HCT116 (cell line): Measurements from ENCODE around the gene PARD6G. TPM values are rescaled to one million over a fixed set of nuclear protein-coding genes. Genes with fewer than 3 reads are reported as not detected.

Experiments used
- ATAC-seq: fragments of 200-7000 bp; cut with Tn5 transposase; 2 replicates; pipeline ENCODE4 v1.9.1; 2020; ENCODE audit warnings: mild to moderate bottlenecking, moderate library complexity
- BruUV-seq: library from RNA; stranded (reverse); fragments of 400-500 nt; replicated peaks from 2 replicates; lab custom pipeline; 2021; lab: Mats Ljungman, UMichigan
- CTCF ChIA-PET: fragments of 300-600 bp; sonication (Branson Sonifier 250); formaldehyde crosslinking; loops from one replicate; lab custom pipeline; 2021; ENCODE audit warnings: antibody characterized with exemption; lab: Charles Lee
- POLR2A ChIA-PET: fragments of 300-600, 350-600 bp; sonication (Branson Sonifier 250); formaldehyde crosslinking; loops from one replicate; lab custom pipeline; 2021; ENCODE audit warnings: antibody characterized with exemption; lab: Charles Lee
- RAD21 ChIA-PET, 2 experiments: fragments of 300-600 bp; sonication (Branson Sonifier 250); formaldehyde crosslinking; loops; one replicate each; lab custom pipeline; 2023; ENCODE audit warnings: low total read pairs in 2 of 2; ENCODE audit not compliant: uncharacterized antibody in 2 of 2, unreplicated experiment in 2 of 2, low non-redundant PET in 1 of 2; lab: Charles Lee
- DNase-seq: peaks from one replicate; pipeline ENCODE4 v3.0.0-alpha.2; 2010; ENCODE audit warnings: low read depth, low spot score
- H2AFZ ChIP-seq: fragments of 200-600 bp; shearing (Covaris generic), sonication (generic); 2 replicates; pipeline ENCODE4 v1.6.1; 2017; ENCODE audit warnings: low read depth, mixed run types, mixed read lengths, antibody characterized with exemption, low read length; ENCODE audit not compliant: poor library complexity, severe bottlenecking
- H3K27ac ChIP-seq: 2 replicates; pipeline ENCODE4 v1.5.1; 2012; ENCODE audit warnings: low read depth, low read length
- H3K27me3 ChIP-seq: fragments of 200-600 bp; sonication (generic); 2 replicates; pipeline ENCODE4 v1.6.1; 2016; ENCODE audit warnings: mixed run types, low read length, mixed read lengths; ENCODE audit not compliant: insufficient read depth
- H3K36me3 ChIP-seq, 2 experiments: fragments of 200-500 bp in 1 of 2; fragments of 200-600 bp in 1 of 2; sonication (Bioruptor generic) in 1 of 2; sonication (generic) in 1 of 2; 2 replicates each; pipeline versions ENCODE4 v1.5.1 to v1.6.1; 2014 to 2016; ENCODE audit warnings: low read length in 2 of 2, inconsistent platforms in 1 of 2, mixed read lengths in 1 of 2, mixed run types in 1 of 2; ENCODE audit not compliant: insufficient read depth in 2 of 2, control insufficient read depth in 1 of 2
- H3K4me1 ChIP-seq, 2 experiments: fragments of 200-600 bp in 1 of 2; sonication (generic) in 1 of 2; 2 replicates each; pipeline versions ENCODE4 v1.5.1 to v1.6.1; 2012 to 2017; ENCODE audit warnings: low read length in 2 of 2, inconsistent platforms in 1 of 2, mild to moderate bottlenecking in 1 of 2, mixed read lengths in 1 of 2, mixed run types in 1 of 2, moderate library complexity in 1 of 2; ENCODE audit not compliant: insufficient read depth in 2 of 2, control insufficient read depth in 1 of 2
- H3K4me2 ChIP-seq: fragments of 200-600 bp; sonication (generic); 2 replicates; pipeline ENCODE4 v1.6.1; 2017; ENCODE audit warnings: mixed run types, low read length, mixed read lengths
- H3K4me3 ChIP-seq, 2 experiments: fragments of 200-600 bp in 1 of 2; sonication (generic) in 1 of 2; replicated peaks in 1 of 2; 2 replicates each; pipeline ENCODE4 v1.5.1; 2011 to 2016; ENCODE audit warnings: low read length in 2 of 2, control low read depth in 1 of 2, low read depth in 1 of 2, mild to moderate bottlenecking in 1 of 2, mixed read lengths in 1 of 2, mixed run types in 1 of 2
- H3K79me2 ChIP-seq: fragments of 200-600 bp; sonication (generic); 2 replicates; pipeline ENCODE4 v1.6.1; 2017; ENCODE audit warnings: mild to moderate bottlenecking, mixed run types, low read length, moderate library complexity, mixed read lengths; ENCODE audit not compliant: insufficient read depth
- H3K9ac ChIP-seq: fragments of 200-600 bp; sonication (generic); 2 replicates; pipeline ENCODE4 v1.6.1; 2016; ENCODE audit warnings: low read length, mixed read lengths
- H3K9me2 ChIP-seq: fragments of 200-600 bp; sonication (generic), shearing (Covaris generic); 2 replicates; pipeline ENCODE4 v1.6.1; 2017; ENCODE audit warnings: mixed run types, mild to moderate bottlenecking, moderate library complexity; ENCODE audit not compliant: insufficient read depth
- H3K9me3 ChIP-seq, 2 experiments: fragments of 200-500 bp in 1 of 2; fragments of 200-600 bp in 1 of 2; sonication (Bioruptor generic) in 1 of 2; sonication (generic) in 1 of 2; 2 replicates each; pipeline ENCODE4 v1.6.1; 2014 to 2017; ENCODE audit warnings: low read length in 2 of 2, mixed read lengths in 2 of 2, inconsistent platforms in 1 of 2, low read depth in 1 of 2, mild to moderate bottlenecking in 1 of 2, mixed run types in 1 of 2, moderate library complexity in 1 of 2; ENCODE audit not compliant: control insufficient read depth in 1 of 2, insufficient read depth in 1 of 2
- H4K20me1 ChIP-seq: fragments of 200-600 bp; sonication (generic), shearing (Covaris generic); 2 replicates; pipeline ENCODE4 v1.6.1; 2017; ENCODE audit warnings: mixed run types, mild to moderate bottlenecking, moderate library complexity; ENCODE audit not compliant: insufficient read depth
- CEBPB ChIP-seq: IDR thresholded peaks from 2 replicates; pipeline ENCODE4 v1.6.1; 2012; ENCODE audit warnings: low read depth
- EGR1 ChIP-seq: IDR thresholded peaks from 2 replicates; pipeline ENCODE4 v1.6.1; 2012; ENCODE audit warnings: low read depth
- EZH2 ChIP-seq: fragments of 200-600 bp; sonication (generic); IDR thresholded peaks from 2 replicates; pipeline ENCODE4 v1.6.1; 2017; ENCODE audit warnings: antibody characterized with exemption, mixed run types
- EZH2phosphoT487 ChIP-seq: fragments of 200-600 bp; IDR thresholded peaks from 2 replicates; pipeline ENCODE4 v1.6.1; 2018; ENCODE audit warnings: antibody characterized with exemption, borderline replicate concordance
- FOSL1 ChIP-seq: IDR thresholded peaks from 2 replicates; pipeline ENCODE4 v1.6.1; 2012; ENCODE audit warnings: low read depth
- JUND ChIP-seq: IDR thresholded peaks from 2 replicates; pipeline ENCODE4 v1.6.1; 2012
- POLR2A ChIP-seq: IDR thresholded peaks from 2 replicates; pipeline ENCODE4 v1.7.0; 2011; ENCODE audit warnings: borderline replicate concordance; ENCODE audit not compliant: insufficient read depth, insufficient read length; ENCODE audit errors: extremely low read depth
- TCF7L2 ChIP-seq: IDR thresholded peaks from 2 replicates; pipeline ENCODE4 v1.7.0; 2011; ENCODE audit warnings: borderline replicate concordance, inconsistent platforms; ENCODE audit not compliant: insufficient read depth, insufficient read length; ENCODE audit errors: extremely low read depth
- ZNF274 ChIP-seq: fragments of 200-500 bp; sonication (Bioruptor generic); IDR thresholded peaks from 2 replicates; pipeline ENCODE4 v1.6.1; 2014; ENCODE audit warnings: mild to moderate bottlenecking, low read depth, low read length, inconsistent platforms
- intact Hi-C: fragments of 100-400 bp; cut with micrococcal nuclease; formaldehyde crosslinking; loops from 2 replicates; pipeline ENCODE4 v1.10.0; 2022
- total RNA-seq: library from RNA; stranded (reverse); gene quantifications from one replicate; pipeline ENCODE4 v1.2.1, GENCODE V29; 2021; ENCODE audit not compliant: unreplicated experiment
- TF ChIP-seq, protein P1 (sequence below): IDR thresholded peaks from 2 replicates; pipeline ENCODE4 v1.6.1; 2012

The PARD6G gene
- total RNA-seq, 1 experiment from 2014 or later = 12.8 TPM

GRCh38 chr18:80185545-80185944 is 61.8 kb downstream of the PARD6G start:
- POLR2A ChIA-PET = no interaction called here
- H3K36me3 ChIP-seq = no peaks in the 10 kb centered on the region
- no peak for TF ChIP-seq EZH2
- TF ChIP-seq EGR1 = no peak
- no peak for TF ChIP-seq ZNF274
- TF ChIP-seq CEBPB = no peak
- no peak for TF ChIP-seq TCF7L2
- TF ChIP-seq, all 23 proteins: peak for 0
- Histone ChIP-seq H3K9ac (no peak overlapping the region), H3K27ac (no peak overlapping the region), H3K9me2 (no peaks in the 10 kb centered on the region), H2AFZ (no peak overlapping the region), H3K4me2 (no peak overlapping the region), H3K27me3 (no peaks in the 10 kb centered on the region), H3K79me2 (no peaks in the 10 kb centered on the region), H4K20me1 (no peaks in the 10 kb centered on the region), H3K4me1 (no peaks in the 10 kb centered on the region), H3K4me3 (no peak overlapping the region), H3K9me3 (no peaks in the 10 kb centered on the region)
- intact Hi-C loops = no loop called here
- DNase-seq (no peak), ATAC-seq (no peak)
- ChIA-PET RAD21 (no interaction called here), CTCF (no interaction called here)
- BruUV-seq = no TSS peak

- ATAC-seq (no peak), DNase-seq (no peak)
- H3K79me2 ChIP-seq = no peaks in the 10 kb centered on the region
- ChIA-PET POLR2A (no interaction called here), CTCF (no interaction called here), RAD21 (no interaction called here)
- H3K27ac ChIP-seq = no peak overlapping the region
- no peak overlapping the region for H3K4me2 ChIP-seq
- H2AFZ ChIP-seq = no peak overlapping the region
- H3K36me3 ChIP-seq = no peaks in the 10 kb centered on the region
- no peak overlapping the region for H3K9ac ChIP-seq
- no peak overlapping the region for H3K4me3 ChIP-seq
- H3K9me2 ChIP-seq = no peaks in the 10 kb centered on the region
- H3K4me1 ChIP-seq = no peaks in the 10 kb centered on the region
- TF ChIP-seq FOSL1 (no peak), POLR2A (no peak), EGR1 (no peak), JUND (no peak), EZH2phosphoT487 (no peak), EZH2 (no peak)
- TF ChIP-seq, protein P1, sequence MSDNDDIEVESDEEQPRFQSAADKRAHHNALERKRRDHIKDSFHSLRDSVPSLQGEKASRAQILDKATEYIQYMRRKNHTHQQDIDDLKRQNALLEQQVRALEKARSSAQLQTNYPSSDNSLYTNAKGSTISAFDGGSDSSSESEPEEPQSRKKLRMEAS = no peak
- intact Hi-C loops = no loop called here
- H3K27me3 ChIP-seq = no peaks in the 10 kb centered on the region
- no peaks in the 10 kb centered on the region for H4K20me1 ChIP-seq
- no peaks in the 10 kb centered on the region for H3K9me3 ChIP-seq
- no TSS peak for BruUV-seq
Measured at GRCh38 chr18:80184243-80184772, 63.0 kb downstream of the PARD6G start.
